Peyer's patch (tissue), 4 donors: ENCODE data around the gene PTPRU. TPM values are rescaled to one million over a fixed set of nuclear protein-coding genes. Genes with fewer than 3 reads are reported as not detected.

Source experiments
- DNase-seq, 3 donors: peaks; one replicate each; pipeline ENCODE4 v3.0.0-alpha.2; 2017 to 2019
- H3K27ac ChIP-seq, 4 donors: fragments of 200-600 bp; sonication (generic); one replicate each; pipeline ENCODE4 v1.5.1; 2016 to 2019
- H3K27me3 ChIP-seq, 2 donors: fragments of 200-600 bp; sonication (generic); one replicate each; pipeline ENCODE4 v1.5.1; 2019
- H3K36me3 ChIP-seq, 3 donors: fragments of 200-600 bp; sonication (generic); one replicate each; pipeline ENCODE4 v1.5.1; 2016 to 2019
- H3K4me1 ChIP-seq, 4 donors: fragments of 200-600 bp; sonication (generic); one replicate each; pipeline ENCODE4 v1.5.1; 2016 to 2019
- H3K4me3 ChIP-seq, 4 donors: fragments of 200-600 bp; sonication (generic); 1 replicate in 3 of 4; 2 replicates in 1 of 4; pipeline ENCODE4 v1.5.1; 2016 to 2019; ENCODE audit warnings: mild to moderate bottlenecking in 1 of 4
- H3K9me3 ChIP-seq, 4 donors: fragments of 200-600 bp; sonication (generic); one replicate each; pipeline ENCODE4 v1.5.1; 2016 to 2019; ENCODE audit warnings: mild to moderate bottlenecking in 1 of 4
- CTCF ChIP-seq, 6 experiments: fragments of 450-650 bp in 4 of 6; fragments of 200-600 bp in 2 of 6; sonication (generic) in 1 of 6; IDR thresholded peaks; one replicate each; pipeline ENCODE4 v1.5.1; 2017 to 2019; ENCODE audit warnings: antibody characterized with exemption in 6 of 6, mild to moderate bottlenecking in 3 of 6, moderate library complexity in 1 of 6
- POLR2A ChIP-seq, 2 donors: fragments of 450-650 bp; IDR thresholded peaks; one replicate each; pipeline ENCODE4 v1.5.1; 2017; ENCODE audit warnings: antibody characterized with exemption in 2 of 2, mild to moderate bottlenecking in 2 of 2, moderate library complexity in 2 of 2
- total RNA-seq, 4 donors: library from RNA; depleted of rRNA; stranded (reverse); fragments of >200 nt; gene quantifications; one replicate each; pipeline ENCODE4 v1.1.0, GENCODE V29; 2016

The PTPRU gene
- total RNA-seq, 4 donors from 2014 or later = 0.18 to 5.0 (median 4.0) TPM

- Histone ChIP-seq H3K4me1 (peaks cover 0 to 10% (median 0%) of the 10 kb centered on the region in 4 donors), H3K4me3 (no peak overlapping the region), H3K27ac (no peak overlapping the region), H3K9me3 (no peaks in the 10 kb centered on the region), H3K27me3 (no peaks in the 10 kb centered on the region), H3K36me3 (no peaks in the 10 kb centered on the region)
- no peak for TF ChIP-seq POLR2A (IDR thresholded peaks at IDR 0.05)
- no peak for TF ChIP-seq CTCF (IDR thresholded peaks at IDR 0.05)
- DNase-seq = no peak
Measured at GRCh38 chr1:29266912-29267311, 30.6 kb downstream of the PTPRU start.

- Histone ChIP-seq H3K4me1 (peaks cover 0 to 13% (median 0%) of the 10 kb centered on the region in 4 donors), H3K9me3 (no peaks in the 10 kb centered on the region), H3K27ac (no peak overlapping the region), H3K36me3 (no peaks in the 10 kb centered on the region), H3K4me3 (no peak overlapping the region), H3K27me3 (no peaks in the 10 kb centered on the region)
- DNase-seq = no peak
- TF ChIP-seq POLR2A (IDR thresholded peaks at IDR 0.05) (no peak), CTCF (IDR thresholded peaks at IDR 0.05) (no peak)
Measured at GRCh38 chr1:29267321-29268070, 31.2 kb downstream of the PTPRU start.

- H3K4me3 ChIP-seq = no peak overlapping the region
- H3K4me1 ChIP-seq = peaks cover 0 to 13% (median 0%) of the 10 kb centered on the region in 4 donors
- H3K36me3 ChIP-seq = no peaks in the 10 kb centered on the region
- TF ChIP-seq CTCF (IDR thresholded peaks at IDR 0.05) (no peak), POLR2A (IDR thresholded peaks at IDR 0.05) (no peak)
- no peaks in the 10 kb centered on the region for H3K27me3 ChIP-seq
- DNase-seq = peak in 1 of 3 donors; percentile 32
- no peaks in the 10 kb centered on the region for H3K9me3 ChIP-seq
- H3K27ac ChIP-seq = no peak overlapping the region
Measured at GRCh38 chr1:29269382-29269781, 33.1 kb downstream of the PTPRU start.

GRCh38 chr1:29270929-29271521 is 34.7 kb downstream of the PTPRU start:
- H3K36me3 ChIP-seq = no peaks in the 10 kb centered on the region
- no peaks in the 10 kb centered on the region for H3K9me3 ChIP-seq
- H3K4me1 ChIP-seq = peaks cover 0 to 13% (median 0%) of the 10 kb centered on the region in 4 donors
- DNase-seq = no peak
- no peak overlapping the region for H3K4me3 ChIP-seq
- H3K27ac ChIP-seq = no peak overlapping the region
- no peak for TF ChIP-seq CTCF (IDR thresholded peaks at IDR 0.05)
- no peak for TF ChIP-seq POLR2A (IDR thresholded peaks at IDR 0.05)
- H3K27me3 ChIP-seq = no peaks in the 10 kb centered on the region

GRCh38 chr1:29271724-29272123 is 35.4 kb downstream of the PTPRU start:
- Histone ChIP-seq H3K4me3 (no peak overlapping the region), H3K27ac (no peak overlapping the region), H3K4me1 (peaks cover 0 to 13% (median 0%) of the 10 kb centered on the region in 4 donors), H3K9me3 (no peaks in the 10 kb centered on the region), H3K36me3 (no peaks in the 10 kb centered on the region), H3K27me3 (no peaks in the 10 kb centered on the region)
- peak in 2 of 3 donors; percentile 66 to 69 for DNase-seq
- no peak for TF ChIP-seq POLR2A (IDR thresholded peaks at IDR 0.05)
- no peak for TF ChIP-seq CTCF (IDR thresholded peaks at IDR 0.05)
